Activated T-helper 2 cell treated with anti-CD3 and anti-CD28 coated beads, Interferon-gamma antibody, Interleukin-2, Interleukin-4, amounts not matched to agents 10 μg/mL and 5 μg/mL and 100 μg/mL, durations not matched to agents 14 hours and 24 hours and 36 hours (primary cell): Measurements from ENCODE around the gene COPRS. TPM values are rescaled to one million over a fixed set of nuclear protein-coding genes. Genes with fewer than 3 reads are reported as not detected.
"Not testable (repeated sequence)": the region's sequence is repeated elsewhere in the genome, so short reads cannot be mapped to it uniquely, and the experiment has no call there.

ENCODE experiments used
- DNase-seq: peaks from one replicate; pipeline ENCODE4 v3.0.0; 2021; ENCODE audit warnings: low spot score
- H3K27ac Mint-ChIP-seq: one replicate; pipeline ENCODE4 v1.8.0; 2021; ENCODE audit warnings: mixed read lengths
- H3K27me3 Mint-ChIP-seq: one replicate; pipeline ENCODE4 v1.8.0; 2021; ENCODE audit warnings: low read depth, mixed read lengths
- H3K36me3 Mint-ChIP-seq: one replicate; pipeline ENCODE4 v1.8.0; 2021; ENCODE audit warnings: low read depth, mixed read lengths
- H3K4me1 Mint-ChIP-seq: one replicate; pipeline ENCODE4 v1.8.0; 2021; ENCODE audit warnings: low read depth, mixed read lengths
- H3K4me3 Mint-ChIP-seq: one replicate; pipeline ENCODE4 v1.8.0; 2021; ENCODE audit warnings: low read depth, mild to moderate bottlenecking, moderate library complexity, mixed read lengths
- H3K9me3 Mint-ChIP-seq: one replicate; pipeline ENCODE4 v1.8.0; 2021; ENCODE audit warnings: mixed read lengths
- intact Hi-C: fragments of 100-400 bp; cut with micrococcal nuclease; formaldehyde crosslinking; loops from one replicate; pipeline ENCODE4 v1.15.1; 2023
- total RNA-seq: library from RNA; stranded (reverse); gene quantifications from 2 replicates; pipeline ENCODE4 v1.2.3, GENCODE V29; 2022

The COPRS gene
- total RNA-seq, 1 donor from 2014 or later, result 59.7 TPM

DNA sequence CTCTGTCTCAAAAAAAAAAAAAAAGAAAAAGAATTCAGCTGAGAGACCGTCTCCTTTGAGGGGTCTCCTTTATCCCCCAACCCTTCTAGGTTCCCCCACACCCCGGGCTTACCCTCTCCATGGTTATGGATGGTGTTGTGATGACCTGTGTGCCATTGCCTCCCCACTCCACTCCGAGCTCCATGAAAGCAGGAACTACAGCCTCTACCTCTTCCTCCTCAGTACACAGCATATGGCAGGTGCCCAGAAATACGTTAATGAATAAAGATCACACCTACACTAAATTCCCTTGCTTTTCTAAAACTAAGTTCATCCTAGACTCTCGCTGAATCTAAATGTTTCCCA lies 17.2 kb downstream of the COPRS start:
- Mint-ChIP-seq H3K9me3 (no peaks in the 10 kb centered on the region), H3K36me3 (no peaks in the 10 kb centered on the region), H3K27me3 (peaks cover 5% of the 10 kb centered on the region), H3K27ac (no peak overlapping the region), H3K4me3 (no peak overlapping the region), H3K4me1 (no peaks in the 10 kb centered on the region)
- no peak for DNase-seq
- intact Hi-C loops, result loop anchor here (5.0 kb wide), 2 partner anchors 285 to 405 kb away; no protein-coding TSS in a partner anchor

DNA sequence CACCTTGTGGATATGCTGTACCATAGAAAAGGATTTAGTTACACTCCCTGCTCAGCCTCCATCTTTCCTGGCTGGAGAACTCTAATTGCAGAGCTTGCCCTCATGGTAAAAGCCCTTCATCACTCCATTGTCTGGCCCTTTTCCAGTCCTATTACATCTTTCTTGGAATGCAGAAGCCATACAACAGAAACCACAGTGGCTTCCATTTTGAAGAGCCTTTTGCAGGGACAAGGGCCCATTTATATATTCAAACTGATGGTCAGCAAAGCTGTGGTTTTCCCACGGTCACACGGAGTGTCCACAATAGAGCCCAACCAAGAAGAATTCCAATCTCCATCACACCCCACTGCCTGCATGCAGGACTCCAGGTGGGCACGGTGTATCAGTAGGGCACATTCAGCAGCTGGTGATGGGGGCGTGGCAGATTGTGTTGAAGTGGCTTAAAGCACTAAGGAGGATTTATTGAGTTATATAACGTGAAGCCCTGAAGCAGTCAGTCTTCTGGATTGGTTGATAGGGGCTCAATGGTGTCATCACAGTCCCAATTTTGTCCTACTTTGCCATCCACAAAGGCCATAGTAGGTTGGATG lies 20.3 kb downstream of the COPRS start:
- intact Hi-C loops, result no loop called here
- no peak for DNase-seq
- peaks cover 6% of the 10 kb centered on the region for H3K4me1 Mint-ChIP-seq
- H3K27me3 Mint-ChIP-seq, result peaks cover 11% of the 10 kb centered on the region
- H3K27ac Mint-ChIP-seq, result no peak overlapping the region
- H3K36me3 Mint-ChIP-seq, result no peaks in the 10 kb centered on the region
- H3K9me3 Mint-ChIP-seq, result no peaks in the 10 kb centered on the region
- no peak overlapping the region for H3K4me3 Mint-ChIP-seq

DNA sequence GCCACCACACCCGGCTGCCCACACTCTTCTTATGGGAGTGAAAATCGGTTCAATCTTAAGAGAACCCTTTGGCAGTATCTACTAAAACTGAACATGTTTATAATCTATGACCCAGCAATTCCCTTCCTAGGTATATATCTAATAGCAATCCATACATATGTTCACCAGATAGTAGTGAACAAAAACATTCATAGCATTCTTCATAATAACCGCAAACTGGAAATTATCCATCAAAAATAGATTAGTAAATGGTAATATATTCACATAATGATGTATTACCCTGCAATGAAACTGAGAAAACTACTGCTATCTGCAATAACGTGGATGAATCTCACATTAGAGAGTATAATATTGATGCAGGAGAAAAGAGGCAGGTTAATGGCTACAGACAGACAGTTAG lies 23.1 kb downstream of the COPRS start:
- H3K4me3 Mint-ChIP-seq, result no peak overlapping the region
- H3K27me3 Mint-ChIP-seq, result peaks cover 11% of the 10 kb centered on the region
- no peaks in the 10 kb centered on the region for H3K36me3 Mint-ChIP-seq

DNA sequence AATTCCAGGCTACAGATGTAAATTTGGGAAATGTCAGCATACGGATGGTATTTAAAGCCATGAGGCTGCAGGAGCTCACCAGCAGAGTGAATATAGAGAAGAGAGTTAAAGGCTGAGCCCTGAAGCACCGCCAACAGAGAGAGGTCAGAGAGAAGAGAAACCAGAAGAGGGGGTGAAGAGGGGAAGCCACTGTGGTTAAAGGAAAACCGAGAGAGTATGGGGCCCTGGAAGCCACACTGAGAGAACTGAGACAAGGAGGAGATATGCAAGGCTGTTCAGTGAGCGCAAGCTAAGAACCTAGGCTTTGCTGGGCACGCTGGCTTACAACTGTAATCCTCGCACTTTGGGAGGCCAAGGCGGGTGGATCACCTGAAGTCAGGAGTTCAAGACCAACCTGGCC lies 24.6 kb downstream of the COPRS start:
- H3K4me3 Mint-ChIP-seq, result no peak overlapping the region
- intact Hi-C loops, result no loop called here
- H3K27ac Mint-ChIP-seq, result no peak overlapping the region

More for the DNA sequence above, 23.1 kb downstream of the COPRS start:
- Mint-ChIP-seq H3K27ac (no peak overlapping the region), H3K4me1 (peaks cover 6% of the 10 kb centered on the region), H3K9me3 (no peaks in the 10 kb centered on the region)
- no peak for DNase-seq
- intact Hi-C loops, result no loop called here

DNA sequence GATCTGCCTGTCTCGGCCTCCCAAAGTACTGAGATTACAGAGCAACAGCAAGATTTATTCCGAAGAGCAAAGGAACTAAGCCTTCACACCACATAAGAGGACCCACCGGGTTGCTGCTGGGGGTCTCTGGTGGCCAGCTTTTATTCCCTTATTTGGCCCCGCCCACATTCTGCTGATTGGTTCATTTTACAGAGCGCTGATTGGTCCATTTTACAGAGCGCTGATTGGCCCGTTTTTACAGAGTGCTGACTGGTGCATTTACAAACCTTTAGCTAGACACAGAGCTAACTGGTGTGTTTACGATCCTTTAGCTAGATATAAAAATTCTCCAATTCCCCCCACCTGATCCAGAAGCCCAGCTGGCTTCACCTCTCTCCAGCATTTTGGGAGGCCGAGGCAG lies 26.3 kb downstream of the COPRS start:
- Mint-ChIP-seq H3K36me3 (no peaks in the 10 kb centered on the region), H3K27ac (no peak overlapping the region), H3K4me1 (peaks cover 6% of the 10 kb centered on the region), H3K9me3 (no peaks in the 10 kb centered on the region), H3K27me3 (peaks cover 12% of the 10 kb centered on the region), H3K4me3 (no peak overlapping the region)
- no peak for DNase-seq
- intact Hi-C loops, result no loop called here

More for the DNA sequence above, 24.6 kb downstream of the COPRS start:
- H3K36me3 Mint-ChIP-seq, result no peaks in the 10 kb centered on the region
- H3K9me3 Mint-ChIP-seq, result no peaks in the 10 kb centered on the region
- H3K27me3 Mint-ChIP-seq, result peaks cover 10% of the 10 kb centered on the region
- peaks cover 6% of the 10 kb centered on the region for H3K4me1 Mint-ChIP-seq
- no peak for DNase-seq

DNA sequence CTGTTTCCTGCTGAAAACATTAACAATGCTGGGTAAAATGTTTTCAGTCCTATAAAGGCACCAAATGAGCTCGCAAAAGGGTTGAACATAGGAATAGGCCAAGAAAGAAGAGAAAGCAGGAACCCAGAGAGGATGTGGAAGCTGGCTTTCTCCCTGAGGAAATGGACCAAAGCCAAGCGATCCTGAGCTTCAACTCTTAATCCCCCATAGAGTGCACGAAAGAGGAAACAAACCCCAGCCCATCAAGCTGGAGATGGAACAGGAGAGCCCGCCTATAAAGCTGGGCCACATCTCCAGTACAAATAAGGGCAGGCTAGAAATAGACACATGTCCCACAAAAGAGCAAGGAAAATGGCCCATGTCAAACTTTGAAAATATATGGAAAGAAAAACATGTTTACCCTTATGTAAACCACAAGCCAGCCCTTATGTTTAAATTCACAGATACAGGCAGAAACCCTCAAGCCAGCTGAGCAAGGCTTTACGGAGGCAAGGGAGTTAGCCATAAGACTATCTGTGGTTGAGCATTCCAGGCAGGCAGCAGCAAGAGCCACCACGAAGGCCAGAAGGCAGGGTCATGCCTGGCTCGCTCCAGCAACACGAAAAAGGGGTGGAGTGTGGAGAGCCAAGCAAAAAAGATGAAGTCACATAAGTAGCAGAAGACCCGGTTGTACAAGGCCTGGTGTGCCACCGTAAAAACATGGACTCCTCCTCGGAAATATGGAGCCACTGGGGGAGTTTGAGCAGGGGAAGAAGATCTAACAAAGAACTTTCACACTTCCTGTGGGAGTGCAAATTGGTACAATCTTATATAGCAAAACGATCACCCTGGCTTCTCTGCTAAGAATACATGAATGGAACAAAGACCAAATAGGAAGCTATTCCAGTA lies 27.8 kb downstream of the COPRS start:
- Mint-ChIP-seq H3K9me3 (no peaks in the 10 kb centered on the region), H3K4me1 (peaks cover 6% of the 10 kb centered on the region), H3K4me3 (no peak overlapping the region), H3K27me3 (peaks cover 13% of the 10 kb centered on the region), H3K27ac (no peak overlapping the region), H3K36me3 (no peaks in the 10 kb centered on the region)
- DNase-seq, result no peak
- intact Hi-C loops, result no loop called here

DNA sequence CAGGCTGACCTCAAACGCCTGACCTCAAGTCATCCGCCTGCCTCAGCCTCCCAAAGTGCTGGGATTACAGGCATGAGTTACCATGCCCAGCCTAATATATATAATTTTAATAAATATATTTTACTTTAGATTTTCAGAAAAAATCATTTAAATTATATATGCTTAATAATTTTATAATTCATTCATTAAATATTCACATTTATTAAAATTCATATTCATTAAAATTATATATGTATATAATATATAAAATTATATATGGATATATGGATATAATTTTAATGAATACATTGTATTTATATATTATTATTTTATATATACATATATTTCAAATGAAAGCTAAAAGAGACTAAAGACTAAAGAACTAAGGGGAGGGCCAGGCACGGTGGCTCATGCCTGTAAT lies 29.4 kb downstream of the COPRS start:
- Mint-ChIP-seq H3K27me3 (peaks cover 10% of the 10 kb centered on the region), H3K36me3 (no peaks in the 10 kb centered on the region), H3K4me1 (peaks cover 4% of the 10 kb centered on the region), H3K9me3 (no peaks in the 10 kb centered on the region), H3K4me3 (no peak overlapping the region), H3K27ac (no peak overlapping the region)
- intact Hi-C loops, result no loop called here
- DNase-seq, result no peak

DNA sequence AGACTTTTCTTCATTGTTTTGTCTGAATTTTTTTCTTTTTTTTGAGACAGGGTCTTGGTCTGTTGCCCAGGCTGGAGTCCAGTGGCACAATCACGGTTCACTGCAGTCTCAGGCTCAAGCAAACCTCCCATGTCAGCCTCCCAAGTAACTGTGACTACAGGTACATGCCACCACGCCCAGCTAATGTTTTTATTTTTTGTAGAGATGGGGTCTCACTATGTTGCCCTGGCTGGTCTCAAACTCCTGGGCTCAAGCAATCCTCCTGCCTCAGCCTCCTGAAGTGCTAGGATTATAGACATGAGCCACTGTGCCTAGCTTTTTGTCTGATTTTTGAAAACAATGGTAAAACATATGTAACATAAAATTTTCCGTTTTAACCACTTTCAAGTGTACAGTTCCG lies 30.1 kb downstream of the COPRS start:
- H3K36me3 Mint-ChIP-seq, intact Hi-C loops, H3K4me3 Mint-ChIP-seq, H3K9me3 Mint-ChIP-seq, DNase-seq, H3K27me3 Mint-ChIP-seq, H3K27ac Mint-ChIP-seq, H3K4me1 Mint-ChIP-seq: not testable (repeated sequence)

DNA sequence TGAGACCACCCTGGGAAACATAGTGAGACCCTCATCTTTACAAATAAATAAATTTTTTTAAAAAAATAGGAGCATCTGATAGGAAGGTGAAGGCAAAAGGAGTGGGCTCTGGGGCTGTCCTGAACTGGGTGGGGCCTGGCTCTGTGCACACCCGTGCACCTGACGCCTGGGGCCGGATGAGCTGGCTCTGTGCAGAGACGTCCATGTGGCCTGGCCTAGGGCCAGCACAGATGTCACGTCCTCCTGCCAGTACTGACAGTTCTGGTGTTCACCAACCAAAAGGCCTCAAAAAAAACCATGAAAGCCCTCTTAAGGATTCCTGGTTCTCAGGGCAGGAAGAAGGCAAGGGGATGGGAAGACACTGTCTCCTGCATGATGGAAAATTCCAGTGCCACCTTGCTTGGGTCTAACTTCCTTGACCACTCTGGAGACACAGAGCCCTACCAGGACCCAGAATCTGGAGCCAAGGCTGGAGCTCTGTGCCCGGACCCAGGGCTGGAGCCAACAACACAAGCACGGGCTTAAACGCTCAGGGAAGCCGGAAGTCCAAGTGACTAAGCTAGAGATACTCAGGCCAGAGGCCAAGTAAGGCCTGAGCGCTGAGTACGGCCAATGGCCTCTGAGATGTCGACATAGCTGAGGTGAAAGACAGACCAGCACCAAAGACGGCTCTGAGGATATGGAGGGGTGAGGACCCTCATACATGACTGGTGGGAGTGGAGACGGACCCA lies 32.9 kb downstream of the COPRS start:
- DNase-seq, result no peak
- H3K36me3 Mint-ChIP-seq, result no peaks in the 10 kb centered on the region
- no peaks in the 10 kb centered on the region for H3K9me3 Mint-ChIP-seq
- H3K27ac Mint-ChIP-seq, result no peak overlapping the region
- peaks cover 12% of the 10 kb centered on the region for H3K27me3 Mint-ChIP-seq
- no peaks in the 10 kb centered on the region for H3K4me1 Mint-ChIP-seq
- no peak overlapping the region for H3K4me3 Mint-ChIP-seq
- intact Hi-C loops, result no loop called here

DNA sequence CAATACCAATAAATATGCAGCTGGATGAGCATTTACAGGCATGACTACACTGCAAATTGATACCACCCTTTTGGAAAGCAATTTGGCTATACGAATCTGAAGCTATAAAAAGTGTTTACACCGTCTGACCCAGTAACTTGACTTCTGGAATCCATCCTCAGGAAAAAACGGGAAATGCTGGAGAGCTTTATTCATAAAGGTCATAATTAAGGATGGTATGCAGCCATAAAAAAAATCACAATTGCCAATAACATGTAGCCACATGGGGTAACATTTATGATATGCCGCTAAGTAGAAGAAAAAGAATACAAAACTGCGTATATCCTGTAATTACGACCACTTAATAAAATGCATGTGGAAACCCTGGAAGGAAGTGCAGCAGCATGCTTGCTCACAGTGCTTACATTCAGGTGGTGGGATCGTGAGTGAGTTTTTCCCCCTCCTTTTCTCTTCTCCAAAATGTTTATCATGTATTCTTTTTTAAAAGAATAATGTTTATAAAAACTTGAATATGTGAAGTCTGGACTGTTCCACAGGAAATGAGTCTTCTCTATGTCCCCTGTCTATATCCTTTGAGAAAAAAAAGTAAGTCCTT lies 34.2 kb downstream of the COPRS start:
- Mint-ChIP-seq H3K4me1 (no peaks in the 10 kb centered on the region), H3K27me3 (peaks cover 11% of the 10 kb centered on the region), H3K4me3 (no peak overlapping the region), H3K27ac (no peak overlapping the region), H3K36me3 (no peaks in the 10 kb centered on the region), H3K9me3 (no peaks in the 10 kb centered on the region)
- intact Hi-C loops, result no loop called here
- DNase-seq, result no peak

DNA sequence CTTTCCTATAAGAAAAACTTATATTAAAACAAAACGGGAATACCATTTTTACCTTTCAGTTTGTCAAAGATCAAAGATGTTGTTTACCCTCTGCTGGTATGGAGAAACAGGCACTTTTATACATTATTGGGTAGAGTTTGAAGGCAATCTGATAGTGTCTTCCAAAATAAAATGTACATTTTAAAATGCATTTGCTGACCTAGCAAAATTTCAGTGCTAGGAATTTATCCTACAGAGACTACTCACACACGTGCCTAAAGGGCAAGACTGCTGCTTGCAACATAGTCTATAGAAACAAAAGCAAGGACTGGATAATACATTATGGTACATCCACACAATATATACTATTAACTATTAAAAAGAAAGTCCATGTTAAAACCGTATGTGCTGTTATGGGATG lies 36.0 kb downstream of the COPRS start:
- Mint-ChIP-seq H3K4me3 (no peak overlapping the region), H3K27ac (no peak overlapping the region), H3K9me3 (no peaks in the 10 kb centered on the region), H3K27me3 (peaks cover 11% of the 10 kb centered on the region), H3K4me1 (no peaks in the 10 kb centered on the region), H3K36me3 (no peaks in the 10 kb centered on the region)
- intact Hi-C loops, result no loop called here
- no peak for DNase-seq

DNA sequence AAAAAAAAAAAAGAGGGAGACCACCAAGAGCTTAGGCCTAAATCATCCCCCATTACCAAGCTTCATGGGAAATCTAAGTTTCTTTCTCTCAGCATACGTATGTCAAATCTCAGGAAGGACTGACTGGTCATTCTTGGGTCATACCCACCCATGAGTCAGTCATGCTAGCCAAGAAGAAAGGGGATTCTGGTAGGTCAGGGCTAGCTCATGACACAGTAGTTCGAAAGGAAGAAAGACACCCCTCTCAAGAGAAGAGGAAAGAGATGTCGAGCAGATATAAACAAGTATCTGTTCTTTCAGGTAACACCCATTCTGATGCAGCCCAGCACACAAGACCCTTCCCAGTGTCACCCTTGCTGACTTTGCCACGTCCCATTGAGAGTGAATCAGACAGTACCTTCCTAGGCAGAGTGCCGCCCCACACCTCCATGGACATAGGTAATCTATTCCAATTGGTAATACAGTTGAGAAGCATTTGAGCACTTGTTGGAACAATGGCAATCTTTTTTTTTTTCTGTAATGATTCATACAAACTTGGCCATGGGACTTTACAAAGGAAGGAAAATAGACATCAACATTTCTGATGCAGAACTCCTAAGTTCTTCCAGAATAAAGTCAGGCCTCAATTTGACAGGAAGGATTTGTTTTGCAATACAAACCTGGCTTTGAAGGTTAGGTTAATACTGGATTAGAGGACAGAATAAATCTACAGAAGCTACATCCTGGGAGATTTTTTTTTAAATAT lies 38.2 kb downstream of the COPRS start:
- Mint-ChIP-seq H3K27ac (no peak overlapping the region), H3K36me3 (no peaks in the 10 kb centered on the region), H3K4me3 (no peak overlapping the region), H3K27me3 (peaks cover 6% of the 10 kb centered on the region), H3K4me1 (no peaks in the 10 kb centered on the region), H3K9me3 (no peaks in the 10 kb centered on the region)
- DNase-seq, result no peak
- intact Hi-C loops, result no loop called here
